ENCODE measurements around the gene PDIA2. TPM values are rescaled to one million over a fixed set of nuclear protein-coding genes. Genes with fewer than 3 reads are reported as not detected.

The PDIA2 gene
- total RNA-seq, 1 donor from 2014 or later: 0.78 TPM

DNA sequence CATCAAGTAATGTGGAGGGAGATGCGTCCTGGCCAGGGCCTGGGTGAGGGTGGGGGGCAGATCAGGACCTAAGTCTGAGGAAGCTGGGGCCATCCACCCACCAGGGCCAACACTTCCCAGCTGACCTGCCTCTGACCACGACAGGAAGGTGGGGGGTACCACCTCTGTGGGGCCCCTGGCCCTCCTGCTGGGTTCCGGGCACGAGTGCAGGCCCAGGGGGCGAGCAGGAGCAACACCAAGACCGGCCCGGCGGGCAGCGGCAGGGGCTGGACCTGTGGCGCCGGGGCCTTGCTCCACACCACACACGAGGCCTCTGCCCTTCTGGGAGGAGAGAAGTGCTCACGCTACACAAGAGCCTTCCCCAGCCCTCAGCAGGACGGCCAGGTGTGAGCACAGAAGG lies 13.3 kb downstream of the PDIA2 start:
- DNase-seq (ENCODE audit: low read depth): no peak

DNA sequence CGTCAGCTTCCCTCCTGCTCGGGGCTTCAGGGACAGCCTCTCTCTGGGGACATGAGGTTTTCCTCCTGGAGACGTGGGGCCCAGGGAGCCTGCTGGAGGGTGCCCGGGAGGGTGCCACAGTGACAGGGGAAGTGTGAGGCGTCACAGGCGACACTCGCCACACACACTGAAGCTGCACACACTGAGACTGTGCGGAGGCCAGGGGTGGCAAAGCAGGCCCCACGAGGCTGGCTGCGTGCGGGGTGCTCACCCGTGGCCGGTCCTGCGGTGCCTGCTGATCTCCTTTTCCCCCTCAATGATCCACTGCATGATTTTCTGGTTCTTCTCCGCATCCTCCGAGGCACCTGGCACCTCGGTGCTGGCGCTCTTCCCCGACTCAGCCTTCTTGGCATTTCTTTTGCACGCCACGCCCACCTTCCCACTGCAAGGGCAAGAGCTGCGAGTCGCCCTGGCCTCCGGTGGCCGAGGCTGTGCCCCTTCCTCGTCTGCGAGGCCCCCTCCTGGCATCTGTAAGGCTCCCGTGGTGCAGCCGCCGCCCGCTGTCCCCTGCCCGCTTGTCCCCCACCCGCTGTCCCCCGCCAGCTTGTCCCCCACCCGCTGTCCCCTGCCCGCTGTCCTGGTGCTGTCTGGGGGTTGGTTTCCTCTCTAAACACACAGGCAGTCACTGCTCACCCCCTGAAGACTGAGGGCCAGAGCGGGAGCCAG lies 14.0 kb downstream of the PDIA2 start:
- DNase-seq (ENCODE audit: low read depth): no peak

DNA sequence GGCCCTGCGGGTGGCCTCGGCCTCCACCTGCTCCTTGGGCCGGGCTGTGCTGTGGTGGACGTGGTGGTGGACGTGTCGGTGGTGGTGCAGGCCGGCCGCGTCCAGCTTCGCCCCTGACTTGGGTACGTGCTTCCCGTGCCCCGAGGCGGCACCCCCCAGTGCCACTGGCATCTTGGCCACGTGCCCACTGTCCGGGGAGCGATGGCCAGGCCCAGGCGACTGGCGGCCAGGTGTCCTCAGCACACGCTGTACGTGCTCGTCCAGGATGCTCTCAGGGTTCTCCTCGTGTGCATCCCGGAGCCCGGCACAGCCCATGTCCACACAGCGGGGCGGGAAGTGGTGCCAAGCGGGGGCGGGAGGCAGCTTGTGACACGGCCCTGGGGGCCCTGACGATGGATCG lies 14.9 kb downstream of the PDIA2 start:
- DNase-seq (ENCODE audit: low read depth): no peak

DNA sequence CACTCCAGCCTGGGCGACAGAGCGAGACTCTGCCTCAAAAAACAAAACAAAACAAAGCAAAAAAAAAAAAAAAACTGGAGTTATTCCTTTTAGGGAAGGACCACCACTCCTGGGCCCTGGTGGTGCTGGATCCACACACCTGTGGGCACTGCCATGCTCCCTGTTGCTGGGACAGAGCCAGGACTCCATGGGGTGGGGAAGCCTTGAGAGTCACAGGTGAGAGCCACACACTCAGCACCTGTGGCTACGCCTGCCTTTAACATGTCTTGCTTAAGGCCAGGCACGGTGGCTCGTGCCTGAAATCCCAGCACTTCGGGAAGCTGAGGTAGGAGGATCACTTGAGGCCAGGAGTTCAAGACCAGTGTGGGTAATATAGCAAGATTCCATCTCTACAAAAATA lies 18.3 kb downstream of the PDIA2 start:
- no peak for DNase-seq (ENCODE audit: low read depth)

DNA sequence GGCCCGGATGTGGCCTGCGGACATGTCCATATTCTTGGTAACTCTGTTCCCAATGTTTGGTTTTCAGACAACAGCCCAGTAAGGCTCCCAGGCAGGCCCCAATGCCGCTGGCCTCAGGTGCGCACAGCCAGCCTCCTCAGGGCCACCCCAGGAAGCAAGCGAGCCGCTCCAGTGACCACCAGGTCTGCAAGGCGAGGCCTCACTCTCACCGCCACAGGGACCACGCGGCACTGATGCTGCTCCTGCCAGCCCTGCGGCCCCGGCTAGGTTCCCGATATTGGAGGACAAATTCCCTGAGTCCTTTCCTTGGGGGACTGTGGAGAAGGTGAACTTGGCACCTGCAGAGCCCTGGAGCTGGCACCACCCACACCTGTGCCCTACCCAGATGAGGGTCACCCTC lies 19.0 kb downstream of the PDIA2 start:
- DNase-seq (ENCODE audit: low read depth): no peak

DNA sequence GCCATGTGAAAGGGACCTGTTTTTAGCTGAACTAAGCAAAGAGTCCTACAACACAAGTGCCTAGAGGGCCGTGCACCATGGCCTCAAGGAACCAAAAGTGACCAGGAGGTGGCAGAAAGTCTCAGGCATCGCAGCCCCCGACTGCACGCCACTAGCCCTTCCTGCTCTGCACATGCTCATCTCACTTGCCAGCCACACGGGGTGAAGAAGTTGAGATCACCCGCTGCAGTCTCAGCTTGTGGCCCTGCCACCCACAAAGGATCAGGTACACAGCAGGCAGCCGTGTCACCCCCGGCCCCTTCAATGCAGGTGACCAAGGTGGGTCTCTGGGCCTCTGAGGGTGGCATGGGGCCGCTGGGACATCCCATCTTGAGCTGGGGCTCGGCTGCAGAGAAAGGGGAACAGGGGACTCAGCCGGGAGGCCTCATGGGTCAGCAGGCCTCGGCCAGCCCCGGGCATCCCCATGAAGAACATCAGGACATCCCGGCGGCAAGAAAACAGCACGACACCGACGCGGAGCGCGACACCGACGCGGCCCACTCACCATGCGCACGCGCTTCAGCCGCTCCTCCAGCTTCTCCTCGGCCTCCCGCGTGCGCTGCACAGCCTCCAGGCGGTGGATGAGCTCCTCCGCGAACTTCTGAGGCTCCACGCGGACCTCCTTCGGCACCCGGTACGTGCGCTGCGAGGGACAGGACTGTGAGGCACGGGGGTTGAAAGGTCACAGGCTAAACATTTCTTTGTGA lies 21.0 kb downstream of the PDIA2 start:
- no peak for DNase-seq (ENCODE audit: low read depth)

DNA sequence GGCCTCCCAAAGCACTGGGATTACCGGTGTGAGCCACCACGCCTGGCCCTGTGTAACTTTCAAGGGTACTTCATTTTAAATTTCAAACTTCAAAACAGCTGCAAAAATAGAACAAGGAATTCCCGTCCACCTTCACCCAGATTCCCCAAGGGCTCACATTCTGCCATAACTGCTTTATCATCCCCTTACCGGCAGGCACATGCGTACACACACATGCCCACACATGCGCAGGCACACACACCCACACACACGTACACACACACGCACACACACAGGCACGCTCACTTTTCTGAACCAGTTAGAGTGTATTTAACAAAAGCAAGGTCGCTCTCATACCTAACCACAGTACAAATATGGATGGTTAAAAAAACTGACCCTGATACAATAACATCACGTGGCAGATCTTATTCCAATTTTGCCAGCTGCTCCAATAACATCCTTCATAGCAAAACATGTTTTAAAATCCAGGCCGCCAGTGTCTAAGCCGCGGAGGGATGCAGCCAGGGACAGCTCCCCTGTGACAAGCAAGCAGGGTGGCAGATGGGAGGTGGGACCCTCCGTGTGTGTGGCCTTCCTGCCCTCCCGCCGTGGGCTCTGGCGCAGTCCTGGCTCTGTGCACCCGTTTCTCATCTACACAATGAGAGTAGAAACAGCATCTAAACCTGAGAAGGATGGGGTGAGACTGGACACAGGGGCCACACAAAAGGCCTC lies 23.1 kb downstream of the PDIA2 start:
- no peak for DNase-seq (ENCODE audit: low read depth)

DNA sequence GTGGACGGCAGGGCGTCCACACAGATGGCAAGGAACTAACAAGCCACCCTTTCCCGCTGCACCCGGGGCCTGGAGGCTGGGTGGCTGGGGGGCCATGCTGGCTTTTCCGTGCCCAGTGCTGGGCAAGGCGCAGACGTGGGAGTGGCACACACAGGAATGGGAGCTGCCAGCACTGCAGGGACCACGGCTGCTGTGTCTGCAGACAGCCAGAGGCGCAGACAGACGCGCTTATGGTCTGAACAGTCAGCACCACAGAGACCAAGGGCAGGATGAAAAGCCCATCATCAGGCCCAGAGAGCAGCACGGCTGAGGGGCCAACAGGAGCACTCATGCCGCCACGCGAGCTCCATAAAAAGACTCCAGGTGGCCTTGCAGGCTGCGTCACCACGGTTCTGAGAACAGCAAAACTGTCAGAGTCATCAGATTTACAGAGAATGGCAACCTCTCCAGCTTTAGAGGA lies 24.0 kb downstream of the PDIA2 start:
- no peak for DNase-seq (ENCODE audit: low read depth)

DNA sequence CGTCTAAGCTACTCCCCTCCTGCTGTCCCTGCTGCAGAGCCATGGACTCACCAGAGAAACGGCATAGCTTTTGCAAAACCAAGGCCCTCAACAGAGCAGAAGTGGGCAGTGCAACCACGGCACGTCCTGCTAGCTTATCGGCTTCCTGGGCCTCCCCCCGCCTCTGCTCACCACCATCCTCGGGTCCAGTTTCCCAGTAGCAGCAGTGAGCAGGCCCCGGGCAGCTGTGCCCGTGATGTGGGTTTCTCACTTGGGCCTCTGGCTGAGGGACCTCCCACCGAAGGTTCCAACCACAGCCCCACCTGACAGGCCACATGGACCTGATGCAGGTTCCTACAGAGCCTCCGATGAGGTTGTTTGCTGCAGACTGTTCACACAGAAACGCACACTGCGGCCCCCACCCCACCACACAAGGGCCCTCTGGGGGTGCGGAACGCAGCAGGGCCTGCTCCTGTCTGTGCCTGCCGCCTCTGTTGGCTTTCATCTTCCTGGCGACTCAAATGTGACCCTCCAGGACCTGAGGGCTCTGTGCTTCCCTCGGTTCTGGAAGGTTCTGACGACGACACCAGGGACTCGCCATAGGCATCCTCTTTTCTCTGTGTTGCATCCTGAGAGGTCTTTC lies 24.8 kb downstream of the PDIA2 start:
- no peak for DNase-seq (ENCODE audit: low read depth)

DNA sequence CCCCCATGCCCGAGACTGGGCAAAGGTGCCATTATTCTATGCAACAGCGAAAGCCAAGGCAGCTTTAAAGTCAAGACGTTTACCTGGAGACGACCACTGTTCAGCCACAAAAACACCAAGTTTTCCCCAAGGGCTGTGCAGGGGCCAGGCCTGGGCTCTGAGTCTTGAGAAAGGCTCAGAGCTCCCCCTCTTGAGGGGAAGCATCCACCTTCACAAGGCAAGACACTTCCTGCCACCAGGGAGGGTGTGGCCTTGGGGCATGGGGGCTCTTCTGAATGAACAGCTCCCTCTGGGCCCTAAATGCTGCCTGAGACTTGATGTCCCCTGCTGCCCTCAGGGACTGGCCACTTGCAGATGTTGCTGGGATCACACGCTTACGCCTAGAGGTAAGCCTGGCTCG lies 26.5 kb downstream of the PDIA2 start:
- no peak for DNase-seq (ENCODE audit: low read depth)

DNA sequence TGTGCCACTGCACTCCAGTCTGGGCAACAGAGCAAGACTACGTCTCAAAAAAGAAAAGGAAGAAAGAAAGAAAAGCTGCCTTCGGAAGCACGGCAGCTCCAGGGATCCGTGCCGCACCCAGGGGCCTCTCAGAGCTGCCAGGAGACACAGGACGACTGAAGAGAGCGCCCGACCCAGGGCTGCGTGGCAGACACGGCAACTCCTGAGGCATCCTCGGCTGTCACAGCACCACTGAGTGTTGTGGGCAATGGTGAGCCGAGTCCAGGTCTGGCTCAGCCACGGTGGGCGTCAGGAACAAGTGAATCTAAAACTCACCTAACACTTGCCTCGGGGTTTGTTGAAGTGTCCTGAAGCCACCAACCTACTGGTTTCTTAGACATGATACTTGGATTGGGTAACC lies 28.8 kb downstream of the PDIA2 start:
- no peak for DNase-seq (ENCODE audit: low read depth)

DNA sequence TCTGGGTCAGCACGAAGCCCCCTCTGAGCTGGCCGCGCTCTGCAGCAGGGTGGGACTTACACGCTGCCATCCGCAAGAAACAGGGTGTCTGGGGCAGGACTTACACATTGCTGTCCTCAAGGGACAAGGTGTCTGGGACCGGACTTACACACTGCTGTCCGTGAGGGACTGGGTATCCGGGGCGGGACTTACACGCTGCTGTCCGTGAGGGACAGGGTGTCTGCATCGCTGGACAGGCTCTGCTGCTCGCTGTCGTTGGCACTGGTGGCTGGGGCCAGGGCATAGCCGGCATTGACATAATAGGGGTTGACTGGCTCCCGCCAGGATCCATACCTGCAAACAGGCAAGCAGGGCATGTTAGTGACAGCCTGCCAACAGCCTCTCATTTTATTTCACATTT lies 31.4 kb downstream of the PDIA2 start:
- DNase-seq (ENCODE audit: low read depth): no peak

DNA sequence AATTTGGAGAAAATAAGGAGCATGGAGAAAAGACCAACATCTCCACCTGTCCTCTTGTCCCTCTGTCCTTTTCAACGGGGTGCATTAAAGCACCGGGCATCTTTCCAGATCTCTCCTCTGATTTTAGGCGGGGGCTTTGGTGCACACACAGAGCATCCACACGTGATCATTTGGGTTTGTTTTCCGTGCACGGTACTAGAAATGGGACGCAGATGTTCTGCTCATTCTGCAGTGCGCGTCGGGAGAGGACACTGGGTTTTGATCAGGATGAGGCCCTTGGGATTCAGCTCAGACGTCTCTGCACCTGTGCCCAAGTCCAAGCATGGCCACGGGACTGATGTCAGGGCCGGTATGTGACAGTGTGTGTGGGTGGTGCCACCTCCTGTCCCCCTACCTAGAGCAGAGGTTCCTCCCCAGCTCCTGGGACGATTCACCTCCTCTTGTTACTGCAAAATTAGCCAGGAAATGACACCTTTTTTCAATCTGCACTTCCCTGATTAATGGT lies 31.9 kb downstream of the PDIA2 start:
- DNase-seq (ENCODE audit: low read depth): no peak

DNA sequence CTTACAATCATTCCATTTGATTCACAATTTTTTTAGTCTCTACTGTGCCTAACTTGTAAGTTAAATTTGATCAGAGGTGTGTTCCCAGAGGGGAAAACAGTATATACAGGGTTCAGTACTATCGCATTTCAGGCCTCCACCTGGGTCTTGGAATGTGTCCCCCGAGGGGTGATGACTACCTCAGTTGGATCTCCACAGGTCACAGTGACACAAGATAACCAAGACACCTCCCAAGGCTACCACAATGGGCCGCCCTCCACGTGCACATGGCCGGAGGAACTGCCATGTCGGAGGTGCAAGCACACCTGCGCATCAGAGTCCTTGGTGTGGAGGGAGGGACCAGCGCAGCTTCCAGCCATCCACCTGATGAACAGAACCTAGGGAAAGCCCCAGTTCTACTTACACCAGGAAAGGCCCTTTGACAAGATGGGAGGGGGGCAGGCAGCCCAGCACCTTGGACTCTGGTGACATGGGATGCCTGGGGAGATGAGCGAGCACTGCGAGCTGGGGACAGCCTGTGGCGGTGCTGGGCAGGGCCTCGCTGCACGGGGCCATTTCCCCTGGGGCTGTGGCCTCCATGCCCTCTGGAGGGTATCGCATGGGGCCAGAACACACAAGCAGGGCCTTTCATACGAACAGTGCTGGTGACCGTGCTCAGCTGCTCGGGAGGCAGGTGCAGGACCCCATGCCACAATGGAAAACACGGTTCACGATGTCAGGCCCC lies 33.9 kb downstream of the PDIA2 start:
- DNase-seq (ENCODE audit: low read depth): no peak

DNA sequence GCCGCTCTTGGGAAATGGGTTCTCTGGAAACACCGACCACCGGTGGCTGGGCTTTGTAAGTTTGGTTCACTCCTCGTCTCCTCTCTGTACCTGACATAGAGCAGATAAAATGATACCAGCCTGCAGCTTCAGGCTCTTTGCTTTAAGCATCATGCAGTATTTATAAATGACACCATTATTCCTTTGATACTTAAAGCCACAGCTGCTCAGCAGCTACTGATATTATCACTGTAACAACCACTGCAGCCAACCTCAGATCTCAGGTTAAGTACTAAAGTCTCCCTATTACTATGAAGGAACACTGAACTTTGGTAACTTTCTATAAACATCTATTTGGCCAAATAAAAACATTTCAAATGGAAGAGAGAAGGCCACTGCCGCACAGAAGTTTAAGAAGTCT lies 34.6 kb downstream of the PDIA2 start:
- DNase-seq (ENCODE audit: low read depth): no peak

DNA sequence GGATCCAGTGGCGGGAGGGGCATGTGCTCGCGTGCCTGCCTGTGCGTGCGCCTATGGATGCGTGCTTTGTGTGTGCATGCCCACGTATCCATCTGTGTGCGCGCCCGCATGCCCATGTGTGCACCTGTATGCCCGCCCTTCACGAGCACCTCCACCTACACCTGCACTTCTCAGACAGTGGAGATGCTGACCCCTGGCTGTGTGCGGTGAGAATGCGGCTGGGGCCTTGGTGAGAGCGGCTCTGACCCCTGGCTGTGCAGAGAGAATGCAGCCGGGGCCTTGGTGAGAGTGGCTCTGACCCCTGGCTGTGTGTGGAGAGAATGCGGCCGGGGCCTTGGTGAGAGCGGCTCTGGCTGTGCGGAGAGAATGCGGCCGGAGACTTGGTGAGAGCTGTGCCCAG lies 35.7 kb downstream of the PDIA2 start:
- DNase-seq (ENCODE audit: low read depth): no peak

DNA sequence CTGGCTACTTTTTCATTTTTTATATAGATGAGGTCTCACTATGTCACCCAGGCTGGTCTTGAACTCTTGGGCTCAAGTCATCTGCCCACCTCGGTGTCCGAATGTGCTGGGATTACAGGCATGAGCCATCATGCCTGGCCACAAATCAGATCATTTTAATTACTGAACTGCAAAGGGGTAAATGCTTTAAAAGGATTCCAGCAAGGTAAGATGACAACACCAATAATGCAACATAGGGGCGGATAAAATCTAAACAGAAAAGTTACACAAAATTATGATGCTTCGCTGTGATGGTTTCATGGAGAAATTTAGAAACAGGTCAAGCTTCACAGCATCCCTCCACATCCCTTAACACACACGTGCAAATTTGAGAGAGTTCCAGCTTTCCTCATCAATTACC lies 37.2 kb downstream of the PDIA2 start:
- no peak for DNase-seq (ENCODE audit: low read depth)

DNA sequence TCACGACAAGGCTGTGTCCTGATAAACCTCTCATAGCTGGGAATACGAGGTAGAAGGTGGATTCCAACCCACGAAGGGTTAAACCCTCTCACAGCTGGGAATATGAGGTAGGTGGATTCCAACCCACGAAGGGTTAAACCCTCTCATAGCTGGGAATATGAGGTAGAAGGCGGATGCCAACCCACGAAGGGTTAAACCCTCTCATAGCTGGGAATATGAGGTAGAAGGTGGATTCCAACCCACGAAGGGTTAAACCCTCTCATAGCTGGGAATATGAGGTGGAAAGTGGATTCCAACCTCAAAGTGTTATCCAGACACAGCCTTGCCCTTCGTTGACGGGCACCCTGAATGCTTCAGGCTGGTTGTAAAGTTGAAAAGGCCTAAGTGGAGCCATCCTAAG lies 38.6 kb downstream of the PDIA2 start:
- no peak for DNase-seq (ENCODE audit: low read depth)

DNA sequence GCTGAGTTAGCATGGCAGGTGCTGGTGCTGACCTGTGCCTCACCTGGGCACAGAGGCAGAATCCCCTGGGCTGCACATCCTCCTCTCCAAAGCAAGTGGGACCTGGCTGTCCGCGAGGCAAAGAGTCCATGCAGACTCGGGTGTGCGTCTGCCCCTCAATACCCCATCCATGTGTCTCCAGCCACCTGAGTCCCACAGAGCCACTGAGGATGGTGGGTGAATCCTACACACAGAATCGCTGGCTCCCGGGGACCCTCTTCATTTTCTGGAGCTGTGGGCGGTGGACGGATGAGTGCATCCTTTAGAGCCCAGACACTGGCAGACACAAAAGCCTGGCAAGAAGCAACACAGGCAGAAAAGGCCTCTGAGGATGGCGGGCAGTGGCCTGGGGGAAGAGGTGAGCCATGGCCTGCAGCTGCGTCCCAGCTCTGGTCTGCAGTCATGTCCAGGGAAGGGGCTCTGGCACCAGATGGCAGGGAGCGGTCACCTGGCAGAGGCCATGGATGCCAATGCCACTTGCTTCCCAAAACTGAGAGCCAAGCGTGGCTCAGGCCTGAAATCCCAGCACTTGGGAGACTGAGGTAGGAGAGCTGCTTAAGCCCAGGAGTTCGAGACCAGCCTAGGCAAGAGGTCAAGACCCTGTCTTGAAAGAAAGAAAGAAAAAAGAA lies 39.6 kb downstream of the PDIA2 start:
- DNase-seq (ENCODE audit: low read depth): no peak

DNA sequence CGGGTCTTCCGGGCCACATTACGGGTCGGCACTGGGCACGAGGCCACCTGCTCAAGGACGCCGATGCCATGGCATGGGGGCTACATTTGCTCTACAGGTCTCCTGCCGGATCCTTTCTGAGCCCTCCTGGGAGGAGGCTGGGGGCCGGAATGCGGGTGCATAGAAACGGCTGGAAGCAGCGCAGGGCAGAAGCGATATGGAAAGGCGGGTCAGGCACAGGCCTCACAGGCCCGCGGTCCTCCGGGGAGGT lies 41.2 kb downstream of the PDIA2 start:
- DNase-seq (ENCODE audit: low read depth): no peak

Measured in myocyte (in vitro differentiated cells).